GM13976 (cell line): ENCODE measurements around the gene CNOT4.

Source experiments
- DNase-seq: peaks from one replicate; pipeline ENCODE4 v3.0.0; 2012; ENCODE audit warnings: low spot score
- in situ Hi-C: fragments of 300-500 bp; cut with MboI; formaldehyde crosslinking; loops from one replicate; pipeline ENCODE4 v1.12.0; 2022; ENCODE audit warnings: low sequenced_read_pairs, mixed read lengths, inconsistent platforms; ENCODE audit not compliant: unreplicated experiment
- TF ChIP-seq, protein P1 (sequence below): IDR thresholded peaks from 2 replicates; pipeline ENCODE4 v1.5.1; 2012; ENCODE audit warnings: borderline replicate concordance, mild to moderate bottlenecking; ENCODE audit not compliant: insufficient read depth; ENCODE audit errors: extremely low read depth, missing control alignments, control extremely low read depth

Gene CNOT4

DNA sequence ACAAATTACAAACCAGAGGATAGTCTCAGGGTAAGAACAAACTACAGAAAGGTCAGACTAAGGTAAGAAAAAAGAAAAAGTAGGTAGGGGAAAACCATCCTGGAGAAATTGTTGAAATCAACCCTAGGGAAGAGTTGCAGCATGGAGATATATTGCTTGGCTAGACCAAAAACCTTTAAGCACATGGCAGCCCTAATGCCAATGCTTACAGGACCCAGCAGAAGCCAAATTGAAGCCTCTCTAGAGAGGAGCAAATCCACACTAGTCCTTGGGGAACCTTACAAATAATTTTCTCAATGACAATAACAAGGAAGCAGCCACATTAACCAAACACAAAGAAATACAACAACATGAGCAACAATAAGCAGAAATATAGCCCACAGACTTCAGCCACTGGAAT is 81.9 kb downstream of the CNOT4 start:
- in situ Hi-C loops: no loop called here
- TF ChIP-seq, protein P1, sequence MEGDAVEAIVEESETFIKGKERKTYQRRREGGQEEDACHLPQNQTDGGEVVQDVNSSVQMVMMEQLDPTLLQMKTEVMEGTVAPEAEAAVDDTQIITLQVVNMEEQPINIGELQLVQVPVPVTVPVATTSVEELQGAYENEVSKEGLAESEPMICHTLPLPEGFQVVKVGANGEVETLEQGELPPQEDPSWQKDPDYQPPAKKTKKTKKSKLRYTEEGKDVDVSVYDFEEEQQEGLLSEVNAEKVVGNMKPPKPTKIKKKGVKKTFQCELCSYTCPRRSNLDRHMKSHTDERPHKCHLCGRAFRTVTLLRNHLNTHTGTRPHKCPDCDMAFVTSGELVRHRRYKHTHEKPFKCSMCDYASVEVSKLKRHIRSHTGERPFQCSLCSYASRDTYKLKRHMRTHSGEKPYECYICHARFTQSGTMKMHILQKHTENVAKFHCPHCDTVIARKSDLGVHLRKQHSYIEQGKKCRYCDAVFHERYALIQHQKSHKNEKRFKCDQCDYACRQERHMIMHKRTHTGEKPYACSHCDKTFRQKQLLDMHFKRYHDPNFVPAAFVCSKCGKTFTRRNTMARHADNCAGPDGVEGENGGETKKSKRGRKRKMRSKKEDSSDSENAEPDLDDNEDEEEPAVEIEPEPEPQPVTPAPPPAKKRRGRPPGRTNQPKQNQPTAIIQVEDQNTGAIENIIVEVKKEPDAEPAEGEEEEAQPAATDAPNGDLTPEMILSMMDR: no peak
- DNase-seq: no peak

- TF ChIP-seq, protein P1: no peak
- DNase-seq: no peak
- in situ Hi-C loops: no loop called here
Observed at GRCh38 chr7:135427166-135427565, 82.7 kb downstream of the CNOT4 start.

GRCh38 chr7:135425036-135425435 is 84.9 kb downstream of the CNOT4 start:
- DNase-seq: no peak
- in situ Hi-C loops: no loop called here
- TF ChIP-seq, protein P1: no peak

DNA sequence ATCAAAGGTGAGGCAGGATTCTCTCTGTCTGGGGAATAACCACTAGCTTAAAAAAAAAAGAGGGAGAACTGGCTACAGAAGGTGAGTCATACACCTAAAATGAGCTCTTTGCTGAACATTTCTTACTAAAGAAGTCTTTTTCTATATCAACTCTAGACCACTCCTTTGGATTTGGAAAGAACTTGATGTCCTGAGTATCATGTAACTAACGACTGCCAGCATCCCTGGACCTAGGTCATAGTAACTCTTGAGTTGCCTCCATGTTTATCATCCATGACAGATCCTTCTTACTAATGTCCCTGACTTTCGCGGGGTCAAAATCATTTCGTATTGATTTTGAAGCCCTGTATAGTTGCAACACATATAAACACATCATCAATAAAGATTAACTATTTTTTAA is 89.1 kb downstream of the CNOT4 start:
- TF ChIP-seq, protein P1: no peak
- no peak for DNase-seq
- in situ Hi-C loops: no loop called here

DNA sequence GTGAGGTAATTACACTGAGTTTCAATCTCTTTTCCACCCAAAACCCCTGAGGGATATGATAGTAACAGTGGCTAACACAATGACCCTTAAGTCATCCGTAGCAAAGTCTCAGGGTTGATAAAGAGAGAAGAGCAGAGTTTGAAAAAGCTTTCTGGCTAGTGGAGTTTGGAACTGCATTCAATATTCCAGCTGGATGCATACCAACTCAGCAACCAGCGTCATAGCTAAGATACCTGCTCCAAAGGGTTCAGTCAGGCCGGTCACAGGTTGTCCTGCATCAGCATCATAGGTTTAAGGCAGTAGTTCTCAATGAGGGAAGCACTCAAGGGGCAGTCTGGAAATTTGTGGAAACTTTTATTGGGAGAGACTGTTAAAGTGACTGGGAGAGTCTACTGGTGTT is 93.5 kb downstream of the CNOT4 start:
- in situ Hi-C loops: no loop called here
- no peak for DNase-seq
- TF ChIP-seq, protein P1: no peak

DNA sequence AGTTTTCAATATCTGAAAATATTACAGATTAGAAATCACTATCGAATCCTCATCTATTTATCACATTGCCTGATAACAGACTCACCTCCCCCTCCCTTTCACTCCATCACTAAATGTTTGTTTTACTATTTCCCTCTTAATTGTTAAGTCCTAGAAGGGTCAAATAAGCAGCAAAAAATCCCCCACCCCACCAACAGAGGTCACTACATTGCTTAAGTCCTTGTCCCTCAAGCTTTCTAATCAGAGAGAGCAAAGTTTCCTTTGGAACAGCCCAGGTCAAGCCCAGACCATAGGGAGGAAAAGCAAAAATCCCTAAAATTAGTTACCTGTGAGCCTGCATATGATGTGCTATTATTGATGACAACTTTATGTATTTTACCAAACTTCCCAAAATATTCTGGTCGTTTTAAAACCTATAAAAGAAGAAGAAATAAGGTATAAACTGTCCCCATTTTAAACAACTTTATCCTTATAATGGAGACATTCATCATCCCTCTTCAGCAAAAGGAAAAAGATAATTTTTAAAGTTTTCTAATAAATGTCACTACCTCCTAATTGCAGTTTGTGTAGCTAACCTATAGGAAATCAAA is 95.0 kb downstream of the CNOT4 start:
- no peak for DNase-seq
- TF ChIP-seq, protein P1: peak; percentile 34
- in situ Hi-C loops: no loop called here
